BJ (cell line): Measurements from ENCODE around the gene SYCN. TPM values are rescaled to one million over a fixed set of nuclear protein-coding genes. Genes with fewer than 3 reads are reported as not detected.

ENCODE experiments used
- CTCF ChIA-PET: fragments of 350-600 bp; formaldehyde crosslinking; extraction: SDS; loops from one replicate; lab custom pipeline; 2021; ENCODE audit warnings: antibody characterized with exemption, inconsistent platforms; lab: Yijun Ruan, JAX
- POLR2A ChIA-PET: fragments of 300-600 bp; sonication (Branson Sonifier 250); formaldehyde crosslinking; extraction: SDS; loops from one replicate; lab custom pipeline; 2021; ENCODE audit warnings: antibody characterized with exemption; lab: Charles Lee
- DNase-seq: peaks from one replicate; pipeline ENCODE4 v3.0.0-alpha.2; 2011; ENCODE audit warnings: low read depth
- H3K27me3 ChIP-seq: 2 replicates; pipeline ENCODE4 v1.6.0; 2011; ENCODE audit warnings: low read length; ENCODE audit not compliant: control insufficient read depth, insufficient read depth
- H3K36me3 ChIP-seq: 2 replicates; pipeline ENCODE4 v1.5.1; 2011; ENCODE audit warnings: low read length; ENCODE audit not compliant: control insufficient read depth, insufficient read depth
- H3K4me3 ChIP-seq: 2 replicates; pipeline ENCODE4 v1.5.1; 2011; ENCODE audit warnings: low read depth, mild to moderate bottlenecking, control low read depth, low read length
- CTCF ChIP-seq: IDR thresholded peaks from 2 replicates; pipeline ENCODE4 v1.5.1; 2011; ENCODE audit warnings: low read depth, mild to moderate bottlenecking, control low read depth, inconsistent platforms, low read length, moderate library complexity; ENCODE audit not compliant: insufficient read depth
- polyA plus RNA-seq: library from polyadenylated mRNA; depleted of rRNA; stranded (reverse); fragments of >200 nt; gene quantifications from 2 replicates; pipeline ENCODE4 v1.2.3, GENCODE V29; 2011

The SYCN gene
- polyA plus RNA-seq, 1 experiment: not detected

GRCh38 chr19:39183104-39183503 lies 21.0 kb downstream of the SYCN start:
- CTCF ChIA-PET: interaction anchor here (1.2 kb wide), 1 partner anchor 61 kb away, joined by 3 read pairs; no protein-coding TSS in a partner anchor
- POLR2A ChIA-PET: no interaction called here
- no peak for DNase-seq
- Histone ChIP-seq H3K4me3 (no peak overlapping the region), H3K27me3 (no peaks in the 10 kb centered on the region), H3K36me3 (peaks cover 12% of the 10 kb centered on the region)
- TF ChIP-seq CTCF: no peak

- no peak for DNase-seq
- Histone ChIP-seq H3K4me3 (no peak overlapping the region), H3K36me3 (peaks cover 19% of the 10 kb centered on the region), H3K27me3 (no peaks in the 10 kb centered on the region)
- ChIA-PET POLR2A (no interaction called here), CTCF (no interaction called here)
- no peak for TF ChIP-seq CTCF
Observed at GRCh38 chr19:39182174-39182505, 21.9 kb downstream of the SYCN start.

- Histone ChIP-seq H3K27me3 (no peaks in the 10 kb centered on the region), H3K36me3 (peaks cover 19% of the 10 kb centered on the region), H3K4me3 (no peak overlapping the region)
- DNase-seq: no peak
- CTCF ChIA-PET: interaction anchor here (0.7 kb wide), 1 partner anchor 17 kb away, joined by 4 read pairs; no protein-coding TSS in a partner anchor
- POLR2A ChIA-PET: no interaction called here
- TF ChIP-seq CTCF: no peak
Observed at GRCh38 chr19:39181500-39182173, 22.4 kb downstream of the SYCN start.

GRCh38 chr19:39180749-39181148 lies 23.3 kb downstream of the SYCN start:
- POLR2A ChIA-PET: no interaction called here
- no peak for TF ChIP-seq CTCF
- H3K36me3 ChIP-seq: peaks cover 26% of the 10 kb centered on the region
- DNase-seq: no peak
- no peaks in the 10 kb centered on the region for H3K27me3 ChIP-seq
- no peak overlapping the region for H3K4me3 ChIP-seq
- CTCF ChIA-PET: interaction anchor here (0.7 kb wide), 1 partner anchor 18 kb away, joined by 4 read pairs; no protein-coding TSS in a partner anchor

- Histone ChIP-seq H3K4me3 (no peak overlapping the region), H3K27me3 (no peaks in the 10 kb centered on the region), H3K36me3 (peaks cover 28% of the 10 kb centered on the region)
- no peak for TF ChIP-seq CTCF
- no peak for DNase-seq
- POLR2A ChIA-PET: no interaction called here
- CTCF ChIA-PET: interaction anchor here (0.7 to 1.0 kb wide), 3 partner anchors 8 to 70 kb away, joined by 3 read pairs; no protein-coding TSS in a partner anchor
Observed at GRCh38 chr19:39179754-39180153, 24.3 kb downstream of the SYCN start.
